Mesenchymal stem cell (in vitro differentiated cells and primary cell): Measurements from ENCODE around the gene CHN2.
A peak's percentile ranks its signal among the peaks of the same experiment; 100 is the strongest.

Experiments
- DNase-seq: peaks from one replicate; pipeline ENCODE4 v3.0.0-alpha.2; 2013
- H2AFZ ChIP-seq: one replicate; pipeline ENCODE4 v1.6.1; 2013; ENCODE audit warnings: low read depth, mild to moderate bottlenecking, control low read depth, inconsistent platforms, low read length, moderate library complexity
- H2AK5ac ChIP-seq: 2 replicates; pipeline ENCODE4 v1.6.1; 2013; ENCODE audit warnings: low read length, moderate library complexity, mild to moderate bottlenecking, inconsistent platforms; ENCODE audit not compliant: severe bottlenecking
- H2BK120ac ChIP-seq: one replicate; pipeline ENCODE4 v1.6.1; 2013; ENCODE audit warnings: low read depth, mild to moderate bottlenecking, inconsistent platforms, low read length, moderate library complexity
- H2BK12ac ChIP-seq, 2 experiments: one replicate each; pipeline ENCODE4 v1.6.1; 2013; ENCODE audit warnings: inconsistent platforms in 2 of 2, low read length in 2 of 2, mild to moderate bottlenecking in 2 of 2, moderate library complexity in 2 of 2, control low read depth in 1 of 2
- H2BK15ac ChIP-seq: one replicate; pipeline ENCODE4 v1.6.1; 2013; ENCODE audit warnings: mild to moderate bottlenecking, low read depth, inconsistent platforms; ENCODE audit not compliant: poor library complexity, severe bottlenecking
- H2BK5ac ChIP-seq: 2 replicates; pipeline ENCODE4 v1.6.1; 2013; ENCODE audit warnings: low read depth, mild to moderate bottlenecking, low read length, control low read depth, inconsistent platforms; ENCODE audit not compliant: poor library complexity, severe bottlenecking
- H3K14ac ChIP-seq, 2 experiments: one replicate each; pipeline ENCODE4 v1.6.1; 2013; ENCODE audit warnings: inconsistent platforms in 2 of 2, low read length in 2 of 2, control low read depth in 1 of 2, mild to moderate bottlenecking in 1 of 2, moderate library complexity in 1 of 2
- H3K18ac ChIP-seq, 2 experiments: one replicate each; pipeline ENCODE4 v1.6.1; 2013; ENCODE audit warnings: inconsistent platforms in 2 of 2, low read length in 2 of 2, control low read depth in 1 of 2, low read depth in 1 of 2, mild to moderate bottlenecking in 1 of 2
- H3K23ac ChIP-seq, 2 experiments: one replicate each; pipeline ENCODE4 v1.6.1; 2013; ENCODE audit warnings: inconsistent platforms in 2 of 2, low read length in 2 of 2, mild to moderate bottlenecking in 2 of 2, moderate library complexity in 2 of 2, control low read depth in 1 of 2
- H3K27ac ChIP-seq: 2 replicates; pipeline ENCODE4 v1.5.1; 2013; ENCODE audit warnings: mild to moderate bottlenecking, moderate library complexity, low read length, control low read depth, inconsistent platforms; ENCODE audit not compliant: poor library complexity, severe bottlenecking
- H3K27me3 ChIP-seq, 2 experiments: 2 replicates each; pipeline versions ENCODE4 v1.6.1 to v1.7.0; 2013; ENCODE audit warnings: low read length in 2 of 2, mild to moderate bottlenecking in 2 of 2, moderate library complexity in 2 of 2, control low read depth in 1 of 2, inconsistent platforms in 1 of 2; ENCODE audit not compliant: control insufficient read depth in 1 of 2, insufficient read depth in 1 of 2
- H3K36me3 ChIP-seq, 2 experiments: 2 replicates each; pipeline versions ENCODE4 v1.6.1 to v1.7.0; 2013; ENCODE audit warnings: low read length in 2 of 2, control low read depth in 1 of 2, inconsistent platforms in 1 of 2, low read depth in 1 of 2, mild to moderate bottlenecking in 1 of 2; ENCODE audit not compliant: insufficient read depth in 2 of 2, control insufficient read depth in 1 of 2
- H3K4ac ChIP-seq, 2 experiments: one replicate each; pipeline ENCODE4 v1.6.1; 2013; ENCODE audit warnings: inconsistent platforms in 2 of 2, low read length in 2 of 2, mild to moderate bottlenecking in 2 of 2, moderate library complexity in 2 of 2, control low read depth in 1 of 2, low read depth in 1 of 2
- H3K4me1 ChIP-seq: 2 replicates; pipeline ENCODE4 v1.6.1; 2013; ENCODE audit warnings: low read depth, low read length, control low read depth; ENCODE audit not compliant: control insufficient read depth, insufficient read depth
- H3K4me2 ChIP-seq: 2 replicates; pipeline ENCODE4 v1.6.1; 2013; ENCODE audit warnings: low read length, mild to moderate bottlenecking, inconsistent platforms; ENCODE audit not compliant: poor library complexity, severe bottlenecking
- H3K4me3 ChIP-seq, 2 experiments: 2 replicates each; pipeline versions ENCODE4 v1.5.1 to v1.7.0; 2013; ENCODE audit warnings: low read length in 2 of 2, mild to moderate bottlenecking in 2 of 2, control low read depth in 1 of 2, low read depth in 1 of 2; ENCODE audit not compliant: insufficient read depth in 1 of 2
- H3K79me1 ChIP-seq: replicated peaks from 2 replicates; pipeline ENCODE4 v1.6.1; 2013; ENCODE audit warnings: mild to moderate bottlenecking, control low read depth, low read length, inconsistent platforms; ENCODE audit not compliant: poor library complexity, severe bottlenecking
- H3K9ac ChIP-seq: 2 replicates; pipeline ENCODE4 v1.7.0; 2013; ENCODE audit warnings: mild to moderate bottlenecking, low read length, moderate library complexity
- H3K9me3 ChIP-seq: 2 replicates; pipeline ENCODE4 v1.7.0; 2013; ENCODE audit warnings: mild to moderate bottlenecking, low read length; ENCODE audit not compliant: control insufficient read depth
- H4K8ac ChIP-seq: one replicate; pipeline ENCODE4 v1.6.1; 2013; ENCODE audit warnings: inconsistent platforms, mild to moderate bottlenecking, low read length, moderate library complexity
- H4K91ac ChIP-seq: one replicate; pipeline ENCODE4 v1.6.1; 2013; ENCODE audit warnings: mild to moderate bottlenecking, low read length, inconsistent platforms
- whole genome bisulfite sequencing: methylation state at CpG from one replicate; pipeline ENCODE4 v1.1.7; 2013; ENCODE audit warnings: mixed read lengths; 5-methylcytosine and 5-hydroxymethylcytosine counted together

The CHN2 gene

GRCh38 chr7:29416938-29417305, 222.3 kb downstream of the CHN2 start:
- no peak overlapping the region for H2BK12ac ChIP-seq
- no peak overlapping the region for H3K4me3 ChIP-seq
- no peak overlapping the region for H3K4me2 ChIP-seq
- no peaks in the 10 kb centered on the region for H3K4me1 ChIP-seq
- peak overlapping the region in 1 of 2 experiments; percentile 58 for H3K14ac ChIP-seq
- H2BK15ac ChIP-seq: no peak overlapping the region
- H3K18ac ChIP-seq: no peak overlapping the region
- H4K91ac ChIP-seq: no peak overlapping the region
- no peaks in the 10 kb centered on the region for H3K79me1 ChIP-seq
- H2AFZ ChIP-seq: no peak overlapping the region
- H2BK120ac ChIP-seq: no peak overlapping the region
- H2AK5ac ChIP-seq: no peak overlapping the region
- WGBS: 89% methylated on average over 9 of the region's 9 CpGs
- no peak overlapping the region for H3K27ac ChIP-seq
- H3K36me3 ChIP-seq: no peaks in the 10 kb centered on the region
- H3K4ac ChIP-seq: no peak overlapping the region
- H3K9me3 ChIP-seq: no peaks in the 10 kb centered on the region
- H4K8ac ChIP-seq: no peak overlapping the region
- no peak overlapping the region for H3K23ac ChIP-seq
- H3K9ac ChIP-seq: no peak overlapping the region
- DNase-seq: no peak
- H3K27me3 ChIP-seq: peaks cover 6 to 26% of the 10 kb centered on the region in 2 experiments
- no peak overlapping the region for H2BK5ac ChIP-seq

- no peak overlapping the region for H2BK15ac ChIP-seq
- H3K23ac ChIP-seq: no peak overlapping the region
- H4K8ac ChIP-seq: no peak overlapping the region
- H2BK12ac ChIP-seq: no peak overlapping the region
- H3K4me3 ChIP-seq: no peak overlapping the region
- H3K36me3 ChIP-seq: no peaks in the 10 kb centered on the region
- H3K4me1 ChIP-seq: no peaks in the 10 kb centered on the region
- H4K91ac ChIP-seq: no peak overlapping the region
- H3K27me3 ChIP-seq: peaks cover 8 to 31% of the 10 kb centered on the region in 2 experiments
- WGBS: 97% methylated on average over 12 of the region's 12 CpGs
- H2BK5ac ChIP-seq: no peak overlapping the region
- no peak overlapping the region for H3K14ac ChIP-seq
- no peak overlapping the region for H3K9ac ChIP-seq
- no peaks in the 10 kb centered on the region for H3K79me1 ChIP-seq
- DNase-seq: no peak
- H2AK5ac ChIP-seq: no peak overlapping the region
- H2AFZ ChIP-seq: no peak overlapping the region
- H3K9me3 ChIP-seq: no peaks in the 10 kb centered on the region
- peak overlapping the region; percentile 13 for H3K4me2 ChIP-seq
- no peak overlapping the region for H2BK120ac ChIP-seq
- no peak overlapping the region for H3K18ac ChIP-seq
- no peak overlapping the region for H3K4ac ChIP-seq
- H3K27ac ChIP-seq: no peak overlapping the region
Measured at GRCh38 chr7:29418056-29418455, 223.5 kb downstream of the CHN2 start.

- Histone ChIP-seq H3K18ac (no peak overlapping the region), H3K4me3 (no peak overlapping the region), H4K8ac (no peak overlapping the region), H2BK12ac (no peak overlapping the region), H3K4me2 (no peak overlapping the region), H2AFZ (no peak overlapping the region), H3K4ac (no peak overlapping the region), H3K27me3 (peaks cover 14 to 36% of the 10 kb centered on the region in 2 experiments), H3K27ac (no peak overlapping the region), H3K9me3 (no peaks in the 10 kb centered on the region), H2BK120ac (no peak overlapping the region), H2BK15ac (no peak overlapping the region), H2BK5ac (no peak overlapping the region), H3K14ac (no peak overlapping the region), H3K9ac (no peak overlapping the region), H2AK5ac (no peak overlapping the region), H3K4me1 (no peaks in the 10 kb centered on the region), H3K23ac (no peak overlapping the region), H3K36me3 (no peaks in the 10 kb centered on the region), H3K79me1 (no peaks in the 10 kb centered on the region), H4K91ac (no peak overlapping the region)
- WGBS: 84% methylated on average over 5 of the region's 6 CpGs
- no peak for DNase-seq
Measured at GRCh38 chr7:29418651-29419050, 224.1 kb downstream of the CHN2 start.

GRCh38 chr7:29420011-29420410, 225.4 kb downstream of the CHN2 start:
- H2BK120ac ChIP-seq: no peak overlapping the region
- no peak overlapping the region for H2BK15ac ChIP-seq
- no peak overlapping the region for H4K91ac ChIP-seq
- no peaks in the 10 kb centered on the region for H3K4me1 ChIP-seq
- no peaks in the 10 kb centered on the region for H3K9me3 ChIP-seq
- no peak overlapping the region for H3K9ac ChIP-seq
- no peak overlapping the region for H3K18ac ChIP-seq
- no peak overlapping the region for H3K27ac ChIP-seq
- H4K8ac ChIP-seq: no peak overlapping the region
- H2BK12ac ChIP-seq: no peak overlapping the region
- H2AFZ ChIP-seq: no peak overlapping the region
- no peak overlapping the region for H3K14ac ChIP-seq
- no peak overlapping the region for H3K23ac ChIP-seq
- H3K4me3 ChIP-seq: no peak overlapping the region
- H2AK5ac ChIP-seq: no peak overlapping the region
- H3K27me3 ChIP-seq: peaks cover 13 to 29% of the 10 kb centered on the region in 2 experiments
- no peak overlapping the region for H3K4me2 ChIP-seq
- H2BK5ac ChIP-seq: no peak overlapping the region
- no peaks in the 10 kb centered on the region for H3K79me1 ChIP-seq
- no peak overlapping the region for H3K4ac ChIP-seq
- DNase-seq: no peak
- H3K36me3 ChIP-seq: no peaks in the 10 kb centered on the region
